Colonic mucosa (tissue), 4 donors: Measurements from ENCODE around the gene PERCC1. TPM values are rescaled to one million over a fixed set of nuclear protein-coding genes. Genes with fewer than 3 reads are reported as not detected.

ENCODE experiments used
- DNase-seq: peaks from one replicate; pipeline ENCODE4 v3.0.0-alpha.2; 2020
- H3K27ac ChIP-seq: fragments of 200-600 bp; one replicate; pipeline ENCODE4 v1.8.0; 2021
- H3K27me3 ChIP-seq: fragments of 200-600 bp; one replicate; pipeline ENCODE4 v1.8.0; 2021
- H3K36me3 ChIP-seq: fragments of 200-600 bp; one replicate; pipeline ENCODE4 v1.8.0; 2021
- H3K4me1 ChIP-seq: fragments of 200-600 bp; one replicate; pipeline ENCODE4 v1.8.0; 2021; ENCODE audit warnings: mild to moderate bottlenecking
- H3K4me3 ChIP-seq: fragments of 200-600 bp; one replicate; pipeline ENCODE4 v1.8.0; 2021
- H3K9ac ChIP-seq, 2 donors: one replicate each; pipeline ENCODE4 v1.7.0; 2013; ENCODE audit warnings: control low read depth in 2 of 2, low read depth in 2 of 2, low read length in 2 of 2
- H3K9me3 ChIP-seq: fragments of 200-600 bp; one replicate; pipeline ENCODE4 v1.8.0; 2021
- intact Hi-C: fragments of 100-400 bp; cut with DNase I; formaldehyde crosslinking; loops from one replicate; pipeline ENCODE4 v1.14.1; 2022
- total RNA-seq, 2 donors: library from RNA; stranded (reverse); fragmentation: NEBNext Ultra II Directional in 1 of 2; extraction: Animal tissue kit (Norgen Biotek cat#: 25700) in 1 of 2; gene quantifications; one replicate each; pipeline ENCODE4 v1.2.1, GENCODE V29; 2021
- TF ChIP-seq, protein P1 (sequence below): fragments of 200-600 bp; IDR thresholded peaks from one replicate; pipeline ENCODE4 v1.8.0; 2022; ENCODE audit warnings: antibody characterized with exemption, mild to moderate bottlenecking
- donor health status: healthy.
- donor health status: DM: no; HTN: no; CAD: no.
- donor health status: DM: no; HTN: no; CAD: no.

Gene PERCC1
- total RNA-seq, 2 donors from 2014 or later: 0.27 TPM

DNA sequence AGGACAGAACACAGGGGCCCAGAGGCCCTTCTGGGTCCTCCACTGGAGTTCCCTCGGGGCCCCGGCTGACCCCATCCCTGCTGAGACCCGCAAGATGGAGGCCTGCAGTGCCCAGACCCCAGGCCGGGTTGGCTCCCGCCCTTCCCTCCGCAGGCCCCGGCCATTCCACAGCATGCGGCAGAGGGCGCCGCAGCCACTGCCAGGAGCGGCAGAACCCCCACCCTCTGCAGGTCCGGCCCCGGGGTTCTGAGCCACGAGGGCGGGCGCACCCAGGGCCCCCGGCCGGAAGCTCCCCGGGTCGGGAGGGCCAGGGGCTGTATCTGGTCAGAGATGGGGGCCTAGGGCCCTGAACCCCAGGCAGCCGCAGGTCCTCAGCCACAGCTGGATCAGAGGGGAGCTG, 2.4 kb upstream of the PERCC1 start:
- H3K4me1 ChIP-seq: no peaks in the 10 kb centered on the region
- no peaks in the 10 kb centered on the region for H3K36me3 ChIP-seq
- H3K9ac ChIP-seq: peak overlapping the region in 1 of 2 donors; percentile 43
- no peaks in the 10 kb centered on the region for H3K27me3 ChIP-seq
- no peak for DNase-seq
- TF ChIP-seq, protein P1, sequence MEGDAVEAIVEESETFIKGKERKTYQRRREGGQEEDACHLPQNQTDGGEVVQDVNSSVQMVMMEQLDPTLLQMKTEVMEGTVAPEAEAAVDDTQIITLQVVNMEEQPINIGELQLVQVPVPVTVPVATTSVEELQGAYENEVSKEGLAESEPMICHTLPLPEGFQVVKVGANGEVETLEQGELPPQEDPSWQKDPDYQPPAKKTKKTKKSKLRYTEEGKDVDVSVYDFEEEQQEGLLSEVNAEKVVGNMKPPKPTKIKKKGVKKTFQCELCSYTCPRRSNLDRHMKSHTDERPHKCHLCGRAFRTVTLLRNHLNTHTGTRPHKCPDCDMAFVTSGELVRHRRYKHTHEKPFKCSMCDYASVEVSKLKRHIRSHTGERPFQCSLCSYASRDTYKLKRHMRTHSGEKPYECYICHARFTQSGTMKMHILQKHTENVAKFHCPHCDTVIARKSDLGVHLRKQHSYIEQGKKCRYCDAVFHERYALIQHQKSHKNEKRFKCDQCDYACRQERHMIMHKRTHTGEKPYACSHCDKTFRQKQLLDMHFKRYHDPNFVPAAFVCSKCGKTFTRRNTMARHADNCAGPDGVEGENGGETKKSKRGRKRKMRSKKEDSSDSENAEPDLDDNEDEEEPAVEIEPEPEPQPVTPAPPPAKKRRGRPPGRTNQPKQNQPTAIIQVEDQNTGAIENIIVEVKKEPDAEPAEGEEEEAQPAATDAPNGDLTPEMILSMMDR: no peak
- no peak overlapping the region for H3K4me3 ChIP-seq
- intact Hi-C loops: no loop called here
- H3K9me3 ChIP-seq: no peaks in the 10 kb centered on the region
- H3K27ac ChIP-seq: no peak overlapping the region

DNA sequence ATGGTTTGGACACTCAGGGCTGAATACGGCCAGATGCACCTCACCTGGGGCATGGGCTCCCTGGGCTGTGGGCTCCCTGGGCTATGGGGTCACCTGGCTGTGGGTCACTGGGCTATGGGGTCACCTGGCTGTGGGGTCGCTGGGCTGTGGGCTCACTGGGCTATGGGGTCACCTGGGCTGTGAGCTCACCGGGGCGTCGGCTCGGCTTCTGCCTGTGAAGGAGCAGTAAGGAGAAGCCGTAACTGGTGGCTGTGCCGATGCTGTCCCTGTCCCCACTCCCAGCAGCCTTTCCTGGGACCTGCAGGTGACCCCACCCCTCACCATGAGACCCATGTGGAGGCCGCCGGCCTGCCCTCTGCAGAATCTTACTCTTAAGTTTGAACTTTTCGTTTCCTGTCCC, 1.9 kb upstream of the PERCC1 start:
- intact Hi-C loops: no loop called here
- no peak overlapping the region for H3K27ac ChIP-seq
- H3K36me3 ChIP-seq: no peaks in the 10 kb centered on the region
- H3K9me3 ChIP-seq: no peaks in the 10 kb centered on the region
- TF ChIP-seq, protein P1: no peak
- no peaks in the 10 kb centered on the region for H3K27me3 ChIP-seq
- no peaks in the 10 kb centered on the region for H3K4me1 ChIP-seq
- H3K9ac ChIP-seq: peak overlapping the region in 1 of 2 donors; percentile 43
- DNase-seq: no peak
- no peak overlapping the region for H3K4me3 ChIP-seq

DNA sequence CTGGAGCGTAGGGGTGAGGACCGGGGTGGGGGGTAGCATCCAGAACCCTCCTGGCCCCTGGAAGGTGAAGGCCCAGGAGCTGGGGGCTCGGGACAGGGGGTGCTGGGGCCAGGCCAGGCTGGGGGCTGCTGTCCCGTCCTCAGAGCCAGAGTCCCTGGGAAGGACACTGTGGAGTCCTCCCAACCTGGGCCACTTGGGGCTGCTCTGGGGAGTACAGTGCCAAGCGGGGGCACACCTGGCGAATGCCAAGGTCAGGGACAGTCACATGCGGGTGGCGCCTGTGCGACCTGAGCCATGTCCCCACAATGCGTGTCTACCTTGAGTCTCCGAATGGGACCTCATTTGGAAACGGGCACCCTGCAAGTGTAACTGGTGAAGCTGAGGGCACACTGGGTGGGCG, 1.2 kb upstream of the PERCC1 start:
- TF ChIP-seq, protein P1: no peak
- Histone ChIP-seq H3K4me3 (no peak overlapping the region), H3K9ac (no peak overlapping the region), H3K4me1 (no peaks in the 10 kb centered on the region), H3K27ac (no peak overlapping the region), H3K9me3 (no peaks in the 10 kb centered on the region), H3K36me3 (no peaks in the 10 kb centered on the region), H3K27me3 (no peaks in the 10 kb centered on the region)
- intact Hi-C loops: no loop called here
- no peak for DNase-seq

DNA sequence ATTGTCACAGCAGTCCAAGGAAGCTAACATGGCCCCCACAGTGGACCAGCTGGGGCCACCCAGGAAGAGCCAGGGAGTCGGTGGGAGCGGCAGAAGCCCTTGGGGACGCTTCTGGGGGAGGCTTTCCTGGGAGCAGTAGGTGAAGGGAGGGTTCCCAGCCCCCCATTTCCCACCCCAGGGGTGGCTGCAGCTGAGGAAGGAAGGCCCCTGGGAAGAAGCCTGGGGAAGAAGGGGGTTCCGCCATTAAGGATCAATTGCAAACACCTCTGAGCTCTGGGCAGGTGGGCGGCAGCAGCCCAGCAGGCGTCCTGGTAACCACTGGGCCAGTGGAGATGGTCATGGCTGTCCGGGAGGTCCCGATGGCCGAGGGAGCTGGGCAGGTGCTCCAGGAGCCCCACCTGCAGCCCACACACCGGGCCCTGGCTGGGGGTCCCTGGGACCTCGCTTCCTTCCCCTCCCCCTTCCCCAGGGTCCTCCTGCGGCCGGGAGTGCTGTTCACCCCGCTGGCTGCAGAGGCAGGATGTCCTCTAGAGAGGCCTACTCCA, 592 bp upstream of the PERCC1 start:
- Histone ChIP-seq H3K9ac (no peak overlapping the region), H3K27me3 (no peaks in the 10 kb centered on the region), H3K4me1 (no peaks in the 10 kb centered on the region), H3K4me3 (no peak overlapping the region), H3K27ac (no peak overlapping the region), H3K9me3 (no peaks in the 10 kb centered on the region), H3K36me3 (no peaks in the 10 kb centered on the region)
- DNase-seq: no peak
- intact Hi-C loops: no loop called here
- TF ChIP-seq, protein P1: no peak

DNA sequence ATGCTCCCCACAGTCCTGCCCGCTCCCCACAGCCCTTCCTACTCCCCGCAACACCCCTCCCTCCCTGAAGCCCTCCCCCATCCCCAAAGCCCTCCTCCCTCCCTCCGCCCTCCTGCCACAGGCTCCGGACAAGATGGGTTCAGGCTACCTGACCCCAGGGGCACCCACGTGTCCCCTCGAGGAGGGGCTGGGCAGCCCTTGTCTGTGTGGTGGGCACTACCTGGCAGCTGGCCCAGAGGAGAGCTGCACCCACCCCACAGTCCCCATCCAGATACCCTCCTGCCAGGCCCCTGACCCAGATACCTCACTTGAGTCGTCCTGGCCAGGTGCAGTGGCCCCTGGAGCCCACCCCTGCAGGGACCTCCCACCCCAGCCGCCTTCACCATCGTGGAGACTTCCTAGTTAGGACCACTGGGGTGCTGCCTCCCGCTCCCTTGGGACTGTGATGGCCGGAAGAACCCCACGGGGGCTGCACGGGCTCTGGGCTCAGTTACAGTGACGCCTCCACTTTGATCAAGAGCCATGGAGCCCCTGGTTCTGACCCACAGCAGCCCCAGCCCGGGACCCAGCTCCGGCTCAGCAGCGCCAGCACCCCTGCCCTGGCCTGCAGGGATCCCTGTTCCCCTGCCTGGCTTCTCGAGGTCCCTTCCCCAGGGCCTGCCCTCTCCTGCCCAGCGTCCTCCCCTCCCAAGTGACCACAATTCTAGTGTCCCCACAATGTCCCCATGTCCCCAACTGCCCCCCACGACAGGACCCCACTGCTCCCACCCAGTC, 806 bp downstream of the PERCC1 start:
- Histone ChIP-seq H3K9me3 (no peaks in the 10 kb centered on the region), H3K4me1 (no peaks in the 10 kb centered on the region), H3K36me3 (no peaks in the 10 kb centered on the region), H3K4me3 (no peak overlapping the region), H3K9ac (no peak overlapping the region), H3K27me3 (no peaks in the 10 kb centered on the region), H3K27ac (no peak overlapping the region)
- TF ChIP-seq, protein P1: no peak
- DNase-seq: no peak
- intact Hi-C loops: no loop called here
